ENCODE data around the gene SIRT6.
"Not testable (repeated sequence)": the region's sequence is repeated elsewhere in the genome, so short reads cannot be mapped to it uniquely, and the experiment has no call there.

The SIRT6 gene

GRCh38 chr19:4174213-4174894 lies 8.0 kb downstream of the SIRT6 start:
- DNase-seq (ENCODE audit: low spot score) = no peak

GRCh38 chr19:4173479-4174212 lies 8.7 kb downstream of the SIRT6 start:
- no peak for DNase-seq (ENCODE audit: low spot score)

GRCh38 chr19:4172861-4173473 lies 9.4 kb downstream of the SIRT6 start:
- peak; percentile 77 for DNase-seq (ENCODE audit: low spot score)

- DNase-seq (ENCODE audit: low spot score) = no peak
These were observed 10.7 kb downstream of the SIRT6 start for GRCh38 chr19:4171676-4172075.

GRCh38 chr19:4164262-4164661 lies 18.1 kb downstream of the SIRT6 start:
- no peak for DNase-seq (ENCODE audit: low spot score)

GRCh38 chr19:4161415-4162077 lies 20.8 kb downstream of the SIRT6 start:
- DNase-seq (ENCODE audit: low spot score) = no peak

- DNase-seq (ENCODE audit: low spot score) = not testable (repeated sequence)
These were observed 24.4 kb downstream of the SIRT6 start for GRCh38 chr19:4157971-4158370.

- DNase-seq (ENCODE audit: low spot score) = no peak
These were observed 25.2 kb downstream of the SIRT6 start for GRCh38 chr19:4157164-4157563.

GRCh38 chr19:4154571-4155312 lies 27.6 kb downstream of the SIRT6 start:
- peak; percentile 28 for DNase-seq (ENCODE audit: low spot score)

GRCh38 chr19:4152241-4152998 lies 29.9 kb downstream of the SIRT6 start:
- DNase-seq (ENCODE audit: low spot score) = peak; percentile 21

- no peak for DNase-seq (ENCODE audit: low spot score)
These were observed 30.7 kb downstream of the SIRT6 start for GRCh38 chr19:4151623-4152022.

- peak; percentile 42 for DNase-seq (ENCODE audit: low spot score)
These were observed 32.7 kb downstream of the SIRT6 start for GRCh38 chr19:4149518-4150288.

GRCh38 chr19:4144666-4145249 lies 37.6 kb downstream of the SIRT6 start:
- DNase-seq (ENCODE audit: low spot score) = peak; percentile 20

- DNase-seq (ENCODE audit: low spot score) = not testable (repeated sequence)
These were observed 39.4 kb downstream of the SIRT6 start for GRCh38 chr19:4142916-4143315.

GRCh38 chr19:4140237-4140711 lies 42.1 kb downstream of the SIRT6 start:
- peak; percentile 82 for DNase-seq (ENCODE audit: low spot score)

- peak; percentile 88 for DNase-seq (ENCODE audit: low spot score)
These were observed 42.6 kb downstream of the SIRT6 start for GRCh38 chr19:4139614-4140236.

- no peak for DNase-seq (ENCODE audit: low spot score)
These were observed 43.9 kb downstream of the SIRT6 start for GRCh38 chr19:4138445-4138844.

- DNase-seq (ENCODE audit: low spot score) = no peak
These were observed 45.7 kb downstream of the SIRT6 start for GRCh38 chr19:4136680-4137088.

GRCh38 chr19:4135386-4135785 lies 47.0 kb downstream of the SIRT6 start:
- not testable (repeated sequence) for DNase-seq (ENCODE audit: low spot score)

All from D341Med (cell line).